Endothelial cell (in vitro differentiated cells): ENCODE data around the gene TIMM10. TPM values are rescaled to one million over a fixed set of nuclear protein-coding genes. Genes with fewer than 3 reads are reported as not detected.

Source experiments
- DNase-seq: peaks from one replicate; pipeline ENCODE4 v3.0.0; 2021; ENCODE audit warnings: low spot score
- H3K27ac Mint-ChIP-seq: one replicate; pipeline ENCODE4 v1.8.0; 2021; ENCODE audit warnings: mixed read lengths, inconsistent platforms; ENCODE audit not compliant: unreplicated experiment
- H3K27me3 Mint-ChIP-seq: one replicate; pipeline ENCODE4 v1.8.0; 2021; ENCODE audit warnings: mild to moderate bottlenecking, moderate library complexity, mixed read lengths, inconsistent platforms; ENCODE audit not compliant: unreplicated experiment
- H3K36me3 Mint-ChIP-seq: one replicate; pipeline ENCODE4 v1.8.0; 2021; ENCODE audit warnings: mild to moderate bottlenecking, low read depth, mixed read lengths, inconsistent platforms; ENCODE audit not compliant: unreplicated experiment
- H3K4me1 Mint-ChIP-seq: one replicate; pipeline ENCODE4 v1.8.0; 2021; ENCODE audit warnings: mild to moderate bottlenecking, mixed read lengths, inconsistent platforms; ENCODE audit not compliant: unreplicated experiment
- H3K4me3 Mint-ChIP-seq: one replicate; pipeline ENCODE4 v1.8.0; 2021; ENCODE audit warnings: mild to moderate bottlenecking, mixed read lengths, inconsistent platforms; ENCODE audit not compliant: unreplicated experiment
- H3K9me3 Mint-ChIP-seq: one replicate; pipeline ENCODE4 v1.8.0; 2021; ENCODE audit warnings: mixed read lengths, inconsistent platforms; ENCODE audit not compliant: unreplicated experiment
- CTCF ChIP-seq: fragments of 200-600 bp; sonication (generic); IDR thresholded peaks from one replicate; pipeline ENCODE4 v1.5.0; 2021; ENCODE audit warnings: antibody characterized with exemption; ENCODE audit not compliant: unreplicated experiment
- total RNA-seq: library from RNA; stranded (reverse); fragmentation: NEBNext Ultra II Directional; extraction: Animal tissue kit (Norgen Biotek cat#: 25700); gene quantifications from one replicate; pipeline ENCODE4 v1.2.1, GENCODE V29; 2021; ENCODE audit not compliant: unreplicated experiment

The TIMM10 gene
- total RNA-seq, 1 donor from 2014 or later = 60.2 TPM

GRCh38 chr11:57523419-57523818 is 7.1 kb downstream of the TIMM10 start:
- Mint-ChIP-seq H3K9me3 (no peaks in the 10 kb centered on the region), H3K4me3 (no peak overlapping the region), H3K4me1 (no peaks in the 10 kb centered on the region), H3K27ac (no peak overlapping the region), H3K27me3 (peaks cover 2% of the 10 kb centered on the region), H3K36me3 (peaks cover 7% of the 10 kb centered on the region)
- DNase-seq = no peak
- TF ChIP-seq CTCF = no peak

GRCh38 chr11:57521116-57521515 is 9.4 kb downstream of the TIMM10 start:
- peaks cover 2% of the 10 kb centered on the region for H3K27me3 Mint-ChIP-seq
- H3K36me3 Mint-ChIP-seq = peaks cover under 1% of the 10 kb centered on the region
- no peak overlapping the region for H3K4me3 Mint-ChIP-seq
- no peak for TF ChIP-seq CTCF
- no peaks in the 10 kb centered on the region for H3K9me3 Mint-ChIP-seq
- no peak for DNase-seq
- H3K27ac Mint-ChIP-seq = no peak overlapping the region
- no peaks in the 10 kb centered on the region for H3K4me1 Mint-ChIP-seq

- Mint-ChIP-seq H3K27me3 (peaks cover 14% of the 10 kb centered on the region), H3K9me3 (no peaks in the 10 kb centered on the region), H3K27ac (peak overlapping the region; percentile 80), H3K4me3 (peak overlapping the region; percentile 97), H3K36me3 (peaks cover 11% of the 10 kb centered on the region), H3K4me1 (peaks cover 3% of the 10 kb centered on the region)
- no peak for TF ChIP-seq CTCF
- no peak for DNase-seq
Measured at GRCh38 chr11:57516061-57516443, 14.5 kb downstream of the TIMM10 start.

- H3K36me3 Mint-ChIP-seq = peaks cover 11% of the 10 kb centered on the region
- peak; percentile 38 for DNase-seq
- H3K27ac Mint-ChIP-seq = peak within 1 kb of the TSS; percentile 80
- peak within 1 kb of the TSS; percentile 97 for H3K4me3 Mint-ChIP-seq
- peaks cover 3% of the 10 kb centered on the region for H3K4me1 Mint-ChIP-seq
- peaks cover 14% of the 10 kb centered on the region for H3K27me3 Mint-ChIP-seq
- no peak for TF ChIP-seq CTCF
- no peaks in the 10 kb centered on the region for H3K9me3 Mint-ChIP-seq
Measured at GRCh38 chr11:57515332-57516060, 15.1 kb downstream of the TIMM10 start, which contains the start of gene SLC43A1. SLC43A1 (minus strand) TSS chr11:57515702; CDS start chr11:57514111, 1,591 bp downstream.
